GM21619 (cell line): ENCODE measurements around the gene SREBF2.
A peak's percentile ranks its signal among the peaks of the same experiment; 100 is the strongest.

Source experiments
- ATAC-seq: cut with Tn5 transposase; IDR thresholded peaks from one replicate; pipeline ENCODE4 v1.9.1; 2021; ENCODE audit not compliant: unreplicated experiment

The SREBF2 gene

DNA sequence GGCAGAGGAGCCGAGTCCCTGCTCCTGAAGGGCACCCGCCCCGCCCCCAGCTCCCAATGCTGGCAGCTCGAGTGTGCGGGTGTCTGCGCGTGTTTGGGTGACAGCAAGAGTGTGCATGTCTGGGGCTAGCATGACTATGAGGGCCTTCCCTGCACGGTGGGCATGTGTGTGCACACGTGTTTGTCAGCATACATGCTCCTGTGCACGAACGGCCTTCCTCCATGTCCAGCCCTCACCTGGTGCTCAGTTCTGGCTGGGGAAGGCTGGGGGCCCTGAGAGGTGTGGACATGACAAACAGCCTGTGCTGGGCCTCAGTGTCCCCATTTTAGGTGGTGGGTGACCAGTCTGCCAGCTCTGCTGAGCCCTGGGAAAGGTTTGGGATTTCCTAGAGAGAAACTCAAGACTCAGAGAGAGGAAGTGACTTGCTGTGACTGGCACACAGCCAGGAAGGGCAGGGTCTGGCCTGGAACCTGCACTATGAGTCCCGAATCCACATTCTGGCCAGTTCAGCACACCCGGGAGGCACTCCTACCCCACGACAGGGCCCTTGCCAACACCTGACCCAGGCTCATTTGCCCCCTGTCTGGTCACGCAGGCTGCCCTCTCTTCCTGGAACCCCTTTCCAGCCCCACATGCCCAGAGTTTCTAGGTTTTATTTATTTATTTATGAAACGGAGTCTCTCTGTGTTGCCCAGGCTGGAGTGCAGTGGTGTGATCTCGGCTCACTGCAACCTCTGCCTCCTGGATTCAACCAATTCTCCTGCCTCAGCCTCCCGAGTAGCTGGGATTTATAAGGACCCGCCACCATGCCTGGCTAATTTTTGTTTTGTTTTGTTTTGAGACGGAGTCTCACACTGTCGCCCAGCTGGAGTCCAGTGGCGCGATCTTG is 85.2 kb downstream of the SREBF2 start:
- ATAC-seq = no peak

DNA sequence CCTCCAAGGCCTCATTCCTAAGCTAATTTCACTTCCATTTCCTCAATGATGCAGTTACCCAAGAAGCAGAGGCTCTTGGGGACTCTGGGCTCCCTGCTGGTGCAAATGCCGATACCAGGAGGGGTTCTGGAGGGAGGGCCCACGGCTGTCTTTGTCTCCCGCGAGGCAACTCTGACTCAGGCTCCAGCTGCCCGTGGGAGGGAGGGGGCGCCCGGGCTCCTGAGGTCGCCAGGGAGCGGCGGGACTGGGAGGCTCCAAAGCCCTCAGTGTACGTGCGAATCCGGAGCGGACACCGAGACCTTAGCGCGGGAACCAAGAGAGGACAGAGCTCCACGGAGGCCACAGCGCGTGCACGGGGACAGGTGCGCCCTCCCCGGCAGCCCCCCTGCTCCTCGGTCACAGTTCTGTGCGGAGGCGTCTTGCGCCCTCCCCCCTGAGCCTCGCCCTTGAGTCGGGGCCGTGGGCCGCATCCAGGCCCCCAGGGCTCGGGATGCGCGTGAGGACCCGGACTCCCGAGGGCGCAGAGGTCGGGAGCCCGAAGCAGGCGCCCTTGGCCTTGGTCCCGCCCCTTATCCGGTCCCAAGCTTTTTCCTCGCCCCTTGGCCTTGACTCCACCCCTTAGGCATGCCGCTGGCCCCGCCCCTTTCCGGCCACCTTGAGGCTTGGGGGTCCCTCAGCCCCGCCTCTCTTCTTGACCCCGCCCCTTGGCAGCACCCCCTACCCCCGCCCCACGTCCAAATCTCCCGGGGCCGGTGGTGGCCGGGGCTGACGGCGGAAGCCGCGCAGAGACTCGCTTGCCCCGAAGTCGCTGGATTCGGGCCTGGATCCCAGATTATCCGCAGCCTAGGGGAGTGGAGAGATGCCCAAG is 86.7 kb downstream of the SREBF2 start:
- peak; percentile 42 for ATAC-seq

DNA sequence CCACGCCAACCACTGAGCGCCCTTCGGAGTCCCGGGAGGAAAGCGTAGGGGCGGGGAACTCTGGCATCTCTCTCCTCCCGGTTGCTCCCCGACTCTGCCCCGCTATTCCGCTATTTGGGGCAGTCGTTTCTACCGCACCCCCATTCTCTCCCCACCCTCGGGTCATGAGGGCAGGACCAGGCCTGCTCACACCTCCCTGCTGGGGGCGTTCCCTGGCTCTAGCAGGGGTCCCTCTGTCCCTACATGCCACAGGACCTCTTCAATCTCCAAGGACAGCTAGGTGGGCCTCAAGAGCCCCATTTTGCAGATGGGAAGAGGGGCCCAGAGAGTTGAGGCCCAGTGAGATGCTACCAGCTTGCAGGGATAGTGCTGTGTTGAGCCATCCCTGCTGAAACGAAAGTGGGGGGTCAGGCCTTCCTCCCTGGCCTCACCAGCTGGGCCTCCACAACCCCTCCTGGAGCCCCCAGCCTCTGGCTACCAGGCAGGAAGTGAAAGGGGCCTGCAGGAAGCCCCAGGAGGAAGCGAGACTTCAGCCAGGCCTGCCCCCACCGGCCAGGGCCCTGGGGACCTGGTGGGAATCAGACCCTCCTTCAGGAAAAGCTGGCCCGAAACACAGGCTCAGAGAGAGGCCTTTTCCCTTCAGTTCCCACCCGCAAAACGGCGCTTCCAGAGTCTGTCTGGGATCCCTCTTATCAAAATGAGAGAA is 87.5 kb downstream of the SREBF2 start:
- peak; percentile 18 for ATAC-seq

DNA sequence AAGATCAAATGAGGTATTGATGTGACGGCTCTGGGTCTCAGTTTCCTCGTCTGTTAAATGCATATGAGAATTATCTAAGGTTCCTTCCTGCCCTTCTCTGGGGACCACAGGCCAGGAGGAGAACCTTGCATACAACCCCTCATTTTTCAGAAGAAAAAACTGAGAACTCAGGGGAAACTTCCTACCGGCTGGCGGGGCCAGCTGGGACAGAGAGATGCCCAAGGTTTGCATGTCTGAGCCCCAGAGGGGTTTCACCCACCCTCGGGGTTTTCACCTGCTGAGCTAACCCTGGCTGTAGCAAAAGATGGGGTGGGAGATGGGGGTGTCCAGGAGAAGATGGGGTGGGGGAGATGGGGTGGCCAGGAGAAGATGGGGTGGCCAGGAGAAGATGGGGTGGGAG is 89.4 kb downstream of the SREBF2 start:
- no peak for ATAC-seq

DNA sequence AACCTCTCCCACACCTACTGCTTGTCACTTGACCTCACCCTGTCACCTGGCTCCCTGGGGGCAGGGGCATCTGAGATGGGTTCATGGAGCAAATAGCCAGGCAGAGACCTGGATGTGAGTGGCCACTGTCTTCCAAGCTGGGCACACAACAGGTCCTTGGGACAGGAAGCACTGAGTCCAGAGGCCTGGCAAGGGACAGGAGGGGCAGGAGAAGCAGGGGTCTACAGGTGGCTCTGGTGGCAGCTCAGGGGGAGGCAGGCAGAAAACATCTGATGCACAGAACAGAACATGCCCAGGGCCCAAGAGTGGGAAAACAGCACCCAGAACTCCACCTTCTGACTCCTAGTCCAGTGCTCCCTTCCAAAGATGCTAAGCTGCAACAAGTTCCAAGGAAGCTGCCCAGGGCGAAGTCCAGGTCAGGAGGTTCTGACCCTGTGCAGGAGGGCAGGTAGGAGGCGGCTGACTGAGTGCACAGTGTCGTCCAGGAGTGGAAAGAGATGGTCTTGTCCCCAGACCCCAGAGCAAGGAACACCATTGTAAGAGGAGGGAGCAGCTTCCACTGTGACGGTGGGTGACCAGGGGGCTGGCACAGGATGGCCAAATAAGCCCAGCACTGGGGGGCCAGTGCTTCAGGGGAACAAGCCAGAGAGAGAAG is 90.2 kb downstream of the SREBF2 start:
- ATAC-seq = no peak

DNA sequence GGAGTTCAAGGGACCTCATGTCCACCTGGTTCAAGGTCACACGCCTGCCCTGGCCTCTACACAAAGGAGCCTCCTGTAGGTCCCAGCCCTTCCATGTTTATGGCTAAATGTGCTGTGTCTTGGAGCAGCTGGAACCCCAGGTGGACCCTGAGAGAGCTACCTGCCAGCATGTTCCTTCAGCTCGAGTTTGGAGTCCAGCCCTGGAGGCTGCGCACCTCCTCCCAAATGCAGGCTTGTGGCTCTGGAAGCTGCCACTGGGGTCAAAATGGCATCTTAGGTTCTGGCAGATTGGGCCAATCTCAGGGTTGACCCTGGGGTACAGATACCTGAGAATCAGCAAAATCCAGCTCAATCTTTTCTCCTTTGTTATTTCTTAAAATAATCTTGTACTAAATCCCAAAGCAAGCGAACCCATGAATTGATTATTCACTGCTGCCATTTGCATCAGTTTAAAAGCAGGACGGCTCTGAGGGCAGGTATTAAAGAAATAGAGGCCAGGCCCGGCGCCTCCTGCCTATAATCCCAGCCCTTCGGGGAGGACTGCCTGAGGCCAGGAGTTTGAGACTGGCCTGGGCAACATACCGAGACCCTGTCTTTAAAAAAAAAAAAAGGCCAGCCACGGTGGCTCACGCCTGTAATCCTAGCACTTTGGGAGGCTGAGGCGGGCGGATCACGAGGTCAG is 90.8 kb downstream of the SREBF2 start:
- no peak for ATAC-seq

DNA sequence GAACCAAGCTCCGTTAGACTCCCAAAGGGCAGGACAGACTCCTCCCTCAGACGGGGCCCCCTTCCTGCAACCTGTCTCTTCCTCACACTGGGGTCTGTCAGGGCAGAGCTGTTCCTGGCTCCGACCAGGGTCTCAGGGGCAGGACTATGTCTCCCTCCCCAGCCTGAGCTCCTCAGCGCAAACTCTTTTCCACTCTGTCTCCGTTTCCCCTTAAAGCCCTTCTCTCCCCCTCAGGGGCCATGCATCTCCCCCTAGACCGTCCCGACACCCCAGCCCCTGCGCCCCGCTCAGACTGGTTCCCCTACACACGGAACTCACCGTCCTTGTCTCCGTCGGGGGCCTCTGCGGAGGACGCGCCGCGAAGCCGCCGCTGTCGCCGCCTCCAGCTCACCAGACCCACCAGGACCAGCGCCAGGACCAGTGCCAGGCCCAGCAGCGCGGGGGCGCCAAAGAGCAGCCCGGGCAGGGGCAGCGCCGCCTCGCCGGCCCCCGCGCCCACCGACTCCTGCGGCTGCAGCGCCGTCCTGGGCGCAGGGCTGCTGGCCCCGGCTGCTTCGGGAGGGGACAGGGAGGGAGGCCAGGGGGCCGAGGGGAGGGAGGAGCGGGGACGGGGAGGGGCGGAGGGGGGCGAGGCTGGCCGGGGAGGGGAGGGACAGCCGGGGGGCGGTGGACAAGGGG is 93.0 kb downstream of the SREBF2 start:
- ATAC-seq = no peak

DNA sequence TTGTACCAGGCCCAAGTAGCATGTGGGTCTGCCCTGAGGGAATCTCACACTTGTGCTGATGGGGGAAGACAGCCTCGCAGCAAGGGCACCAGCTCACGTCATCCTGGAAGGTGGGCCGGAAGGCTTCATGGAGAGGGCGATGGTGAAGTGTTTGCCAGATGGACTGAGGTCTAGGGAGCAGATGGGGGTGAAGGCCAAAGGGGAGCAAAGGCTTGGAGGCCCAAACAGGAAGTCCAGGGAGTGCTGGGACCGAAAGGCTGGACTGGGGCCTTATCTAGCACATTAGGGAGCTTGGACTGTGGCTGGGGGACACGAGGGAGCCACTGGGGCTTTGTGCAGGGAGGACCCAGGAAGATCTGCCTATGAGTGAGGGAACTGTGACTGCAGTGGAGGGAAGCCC is 94.9 kb downstream of the SREBF2 start:
- ATAC-seq = no peak

DNA sequence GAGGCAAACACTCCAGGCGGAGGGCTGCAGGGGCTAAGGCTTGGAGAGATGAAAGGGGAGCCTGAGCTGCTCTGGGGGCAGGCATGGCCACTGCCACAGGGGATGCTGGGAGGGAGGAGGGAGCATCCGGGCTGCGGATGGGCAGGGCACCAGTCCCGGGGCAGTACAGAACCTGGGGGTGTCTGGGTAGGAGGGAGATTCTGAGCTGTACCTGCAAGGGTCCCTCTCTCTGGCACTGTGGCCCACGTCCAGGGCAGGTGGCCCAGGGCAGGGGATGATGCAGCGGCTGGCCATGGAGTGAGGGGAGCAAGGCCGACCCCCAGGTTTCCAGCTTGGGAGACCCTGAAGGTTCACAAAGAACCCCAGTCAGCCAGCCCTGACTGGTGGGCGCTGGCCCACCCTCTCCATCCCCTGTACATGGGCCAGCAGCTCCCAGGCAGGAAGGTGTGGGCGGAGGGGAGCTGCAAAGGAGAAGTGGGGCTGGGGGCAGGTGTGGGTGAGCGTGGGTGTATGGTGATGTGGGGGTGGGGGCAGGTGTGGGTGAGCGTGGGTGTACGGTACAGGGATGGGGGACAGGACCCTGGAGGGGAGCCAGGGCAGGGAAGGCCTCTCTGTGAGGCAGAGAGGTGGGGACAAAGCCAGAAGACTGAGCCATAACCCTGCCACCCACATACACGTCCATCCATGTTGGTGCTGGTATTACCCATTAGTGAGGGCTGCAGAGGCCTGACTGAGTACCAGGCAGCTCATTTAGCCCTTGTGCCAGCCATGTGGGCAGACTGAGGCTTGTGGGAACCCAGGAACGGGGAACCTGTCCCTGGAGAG is 95.9 kb downstream of the SREBF2 start:
- ATAC-seq = no peak

DNA sequence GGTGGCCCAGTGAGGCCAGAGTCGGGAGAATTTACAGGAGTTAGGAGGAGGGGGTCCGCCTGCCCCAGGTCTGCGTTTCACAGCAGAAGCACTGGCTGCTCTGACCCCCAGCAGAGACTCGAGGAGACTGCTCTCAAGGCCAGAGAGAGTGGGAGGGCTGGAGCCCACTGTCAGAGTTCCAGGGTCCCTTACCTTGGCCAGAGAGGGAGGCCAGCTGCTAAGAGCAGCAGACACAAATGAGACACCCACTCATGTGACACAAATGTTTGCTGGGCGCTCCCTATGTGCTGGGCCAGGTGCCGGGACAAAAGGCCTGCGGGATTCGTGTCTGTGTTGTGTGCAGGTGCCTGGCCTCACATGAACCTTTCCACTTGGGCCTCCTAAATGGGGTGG is 96.5 kb downstream of the SREBF2 start:
- no peak for ATAC-seq

DNA sequence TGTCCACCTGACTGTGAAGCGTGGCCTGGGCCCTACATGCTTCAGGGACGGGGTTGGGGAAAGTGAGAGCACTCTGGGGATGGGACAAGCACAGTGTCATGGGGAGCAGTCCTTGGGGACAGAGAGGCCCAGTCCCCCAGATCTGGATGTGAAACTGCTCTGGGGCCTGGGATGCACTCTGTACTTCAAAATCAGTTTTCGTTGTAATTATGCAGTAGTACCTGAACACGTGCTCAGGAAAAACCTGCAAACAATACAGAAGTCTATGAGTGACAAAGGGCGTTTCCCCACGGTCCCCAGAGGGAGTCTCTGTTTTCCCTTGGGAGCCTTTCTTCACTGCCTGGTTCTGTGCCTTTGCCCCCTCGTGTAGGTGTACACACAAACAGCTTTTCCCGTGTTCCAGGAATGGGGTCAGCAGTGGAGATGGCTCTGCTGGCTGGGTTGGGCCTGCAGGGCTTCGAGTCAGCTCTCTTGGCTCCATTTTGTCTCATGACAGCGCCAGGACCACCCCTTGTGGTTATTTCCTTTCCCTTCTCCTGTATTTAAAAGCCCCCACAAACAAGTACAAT is 98.9 kb downstream of the SREBF2 start:
- peak; percentile 30 for ATAC-seq

DNA sequence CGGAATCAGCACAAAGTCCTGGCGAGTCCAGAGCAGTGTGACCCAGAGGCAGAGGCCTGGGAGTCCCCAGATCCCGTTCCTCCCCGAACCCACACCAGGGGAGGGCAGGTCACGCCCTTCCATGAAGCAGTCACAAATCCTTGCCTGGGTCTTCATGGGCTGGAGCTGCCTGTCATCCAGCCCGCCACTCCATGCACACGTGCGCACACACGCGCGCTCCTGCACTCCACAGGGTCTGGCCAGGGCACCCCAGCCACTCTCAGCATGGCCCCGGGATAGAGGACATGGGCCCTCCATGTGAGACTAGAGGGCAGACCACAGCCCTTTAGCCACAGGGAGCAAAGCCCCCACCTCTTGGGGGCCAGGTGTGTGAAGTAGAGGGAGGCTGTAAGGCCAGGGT is 99.4 kb downstream of the SREBF2 start:
- no peak for ATAC-seq

DNA sequence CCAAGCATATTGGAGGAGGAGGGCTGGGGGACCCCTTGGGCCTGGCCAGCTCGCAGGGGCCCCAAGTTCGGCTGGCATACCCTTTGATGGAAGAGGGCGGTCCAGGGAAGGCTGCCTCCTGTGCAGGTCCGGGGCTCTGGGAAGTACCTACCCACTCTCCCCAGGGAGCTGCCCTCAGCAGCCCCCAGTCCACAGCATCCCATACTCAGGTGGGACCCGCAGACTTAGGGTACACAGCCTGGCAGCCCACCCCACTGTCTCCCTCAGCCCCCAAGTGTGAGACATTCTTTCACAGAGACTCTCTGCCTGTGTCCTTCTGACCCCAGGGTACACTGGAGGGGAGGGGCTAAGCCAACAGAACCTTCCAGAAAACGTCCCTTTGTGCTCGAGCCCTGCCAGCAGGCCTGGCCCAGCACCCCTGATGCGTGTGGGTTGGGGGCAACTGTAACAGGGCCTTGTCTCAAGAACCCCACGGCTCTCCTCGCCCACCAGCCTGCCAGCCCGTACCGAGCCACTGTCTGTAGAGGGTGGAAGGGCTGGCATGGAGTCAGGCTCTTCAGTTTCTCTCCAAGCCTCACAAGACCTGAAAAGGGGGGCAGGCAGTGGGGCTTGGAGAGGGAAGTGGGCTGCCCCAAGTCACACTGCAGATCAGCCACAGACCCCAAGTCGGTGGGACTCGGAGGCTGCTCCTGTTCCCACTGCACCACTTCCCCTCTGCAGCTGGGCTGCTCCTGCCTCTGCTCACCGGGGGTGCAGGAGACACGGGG is 100.7 kb downstream of the SREBF2 start:
- ATAC-seq = no peak

DNA sequence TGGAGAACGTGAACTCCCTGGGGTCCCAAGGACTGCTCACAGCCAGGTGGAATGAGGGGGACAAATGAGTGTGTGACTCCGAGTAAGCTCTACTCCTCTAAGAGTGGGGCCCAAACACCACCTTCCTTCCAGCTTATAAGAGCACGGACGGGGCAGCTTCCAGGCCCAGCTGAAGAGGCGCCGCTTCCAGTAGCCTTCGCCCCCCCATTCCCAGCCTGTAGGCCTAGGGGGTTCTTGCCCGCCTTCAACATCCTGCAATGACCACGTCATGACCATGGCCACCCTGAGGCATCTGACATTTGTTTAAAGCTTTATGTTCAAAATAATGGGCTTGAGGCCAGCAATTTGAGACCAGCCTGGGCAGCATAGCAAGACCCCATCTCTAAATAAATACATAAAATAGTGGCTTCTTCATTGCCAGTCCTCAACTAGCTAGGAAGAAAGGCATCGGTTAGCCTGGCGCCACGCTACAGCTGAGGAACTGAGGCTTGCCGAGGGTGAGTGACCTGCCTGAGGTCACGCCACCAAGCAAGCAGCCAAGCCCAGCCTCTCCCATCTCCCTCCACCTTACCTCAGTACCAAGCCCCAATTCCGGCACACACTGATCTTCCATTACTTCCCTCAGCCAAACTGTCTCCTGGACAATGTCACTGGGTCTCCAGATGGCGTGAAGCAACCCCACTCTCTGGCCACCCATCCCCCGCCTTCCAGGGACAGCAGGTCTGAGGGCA is 101.5 kb downstream of the SREBF2 start:
- ATAC-seq = no peak

DNA sequence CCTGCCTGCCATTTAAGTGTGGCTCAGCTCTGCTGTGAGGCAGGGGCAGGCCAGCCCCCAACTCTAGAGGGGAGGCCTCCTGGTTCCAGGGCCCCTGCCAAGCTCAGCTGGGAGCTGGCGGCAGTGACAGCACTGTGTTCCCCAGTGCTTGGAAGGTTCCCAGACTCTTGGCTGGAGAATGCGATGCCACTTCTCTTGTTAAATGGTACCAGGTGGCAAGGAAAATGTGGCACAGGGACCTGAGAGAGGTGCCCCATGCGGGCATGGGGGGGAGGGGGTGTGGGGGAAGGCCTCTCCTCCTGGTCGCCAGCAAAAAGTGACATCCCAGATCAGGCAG is 102.1 kb downstream of the SREBF2 start:
- ATAC-seq = no peak

DNA sequence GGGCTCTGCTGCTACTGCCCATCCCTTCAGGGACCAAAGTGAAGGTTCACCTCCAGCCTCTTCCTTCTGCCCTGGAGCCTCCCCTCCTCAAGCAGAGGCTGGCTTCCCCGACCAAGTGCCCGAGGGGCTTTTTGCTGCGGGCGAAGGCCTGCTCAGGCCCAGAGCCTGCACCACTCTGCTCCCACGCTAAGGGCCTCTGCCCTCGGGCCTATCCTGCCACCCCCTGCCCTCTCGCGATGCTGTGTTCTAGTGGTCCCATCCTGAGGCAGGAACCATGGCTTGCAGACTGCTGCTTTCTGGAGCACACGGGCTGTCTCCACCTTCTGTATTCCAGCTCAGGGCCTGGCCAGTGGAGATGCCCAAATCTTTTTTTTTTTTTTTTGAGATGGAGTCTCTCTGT is 102.6 kb downstream of the SREBF2 start:
- ATAC-seq = no peak

DNA sequence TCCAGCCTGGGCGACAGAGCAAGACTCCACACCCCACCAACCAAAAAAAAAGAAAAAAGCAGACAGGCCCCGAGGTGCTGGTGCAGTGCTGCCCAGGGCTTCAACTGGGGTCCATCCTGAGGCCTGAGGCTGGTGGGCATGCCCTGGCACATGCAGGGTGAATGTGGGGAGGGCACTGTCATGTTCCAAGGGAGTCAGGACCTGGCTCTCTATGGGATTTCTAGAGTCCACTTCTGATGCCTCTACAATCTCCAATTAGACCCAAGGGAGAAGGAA is 103.9 kb downstream of the SREBF2 start:
- no peak for ATAC-seq
